ENCODE data around the gene FAM234A. TPM values are rescaled to one million over a fixed set of nuclear protein-coding genes. Genes with fewer than 3 reads are reported as not detected.

The FAM234A gene
- total RNA-seq, 2 donors from 2014 or later = 51.7 to 141 TPM

DNA sequence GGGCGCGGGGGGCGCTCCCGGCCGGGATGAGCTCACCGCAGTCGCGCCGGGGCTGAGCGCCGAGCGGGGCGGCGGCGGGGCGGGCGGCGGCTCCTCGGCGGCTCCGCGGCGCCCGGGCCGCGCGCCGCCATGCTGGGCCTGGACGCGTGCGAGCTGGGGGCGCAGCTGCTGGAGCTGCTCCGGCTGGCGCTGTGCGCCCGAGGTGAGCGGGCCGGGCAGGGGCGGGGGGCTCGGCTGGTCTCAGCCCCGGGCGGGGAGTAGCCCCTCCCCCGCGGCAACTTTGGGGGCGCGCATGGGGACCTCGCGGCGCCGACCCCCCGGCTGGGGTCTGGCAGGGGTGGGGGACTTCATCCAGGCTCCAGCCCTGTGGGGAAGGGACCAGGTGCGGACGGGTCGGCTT is 45.9 kb downstream of the FAM234A start, which contains the start of gene ARHGDIG:
Gene ARHGDIG (plus strand): TSS at position 40 of the 400 bp plus-strand sequence. CDS start 90 bp downstream, at position 130.
- Histone ChIP-seq H3K9me3 (no peaks in the 10 kb centered on the region), H3K4me3 (peak within 1 kb of the TSS; percentile 52), H3K27me3 (replicated peaks; ENCODE audit: insufficient read depth) (no peaks in the 10 kb centered on the region), H3K36me3 (no peaks in the 10 kb centered on the region), H3K4me1 (ENCODE audit: control insufficient read depth in 1 of 2, low read depth in 2 of 2) (peaks cover 0 to 10% of the 10 kb centered on the region in 2 donors), H3K27ac (no peak within 1 kb of the TSS)
- no peak for TF ChIP-seq CTCF (IDR thresholded peaks at IDR 0.05)
- ATAC-seq (ENCODE audit: insufficient number of reproducible peaks, low FRiP score, low read depth) (no peak), DNase-seq (ENCODE audit: low spot score) (no peak)

- no peak overlapping the region for H3K27ac ChIP-seq
- DNase-seq (ENCODE audit: low spot score) (no peak), ATAC-seq (ENCODE audit: insufficient number of reproducible peaks, low FRiP score, low read depth) (no peak)
- peaks cover 0 to 10% of the 10 kb centered on the region in 2 donors for H3K4me1 ChIP-seq (ENCODE audit: control insufficient read depth in 1 of 2, low read depth in 2 of 2)
- no peaks in the 10 kb centered on the region for H3K27me3 ChIP-seq (replicated peaks; ENCODE audit: insufficient read depth)
- H3K9me3 ChIP-seq = no peaks in the 10 kb centered on the region
- peak overlapping the region; percentile 52 for H3K4me3 ChIP-seq
- no peak for TF ChIP-seq CTCF (IDR thresholded peaks at IDR 0.05)
- H3K36me3 ChIP-seq = no peaks in the 10 kb centered on the region
Measured at GRCh38 chr16:280991-281659, 46.5 kb downstream of the FAM234A start.

GRCh38 chr16:281660-282255 is 47.1 kb downstream of the FAM234A start:
- H3K4me3 ChIP-seq = no peak overlapping the region
- peaks cover 0 to 10% of the 10 kb centered on the region in 2 donors for H3K4me1 ChIP-seq (ENCODE audit: control insufficient read depth in 1 of 2, low read depth in 2 of 2)
- no peaks in the 10 kb centered on the region for H3K36me3 ChIP-seq
- no peaks in the 10 kb centered on the region for H3K27me3 ChIP-seq (replicated peaks; ENCODE audit: insufficient read depth)
- no peak for TF ChIP-seq CTCF (IDR thresholded peaks at IDR 0.05)
- DNase-seq (ENCODE audit: low spot score) = no peak
- ATAC-seq (ENCODE audit: insufficient number of reproducible peaks, low FRiP score, low read depth) = no peak
- no peaks in the 10 kb centered on the region for H3K9me3 ChIP-seq
- no peak overlapping the region for H3K27ac ChIP-seq

DNA sequence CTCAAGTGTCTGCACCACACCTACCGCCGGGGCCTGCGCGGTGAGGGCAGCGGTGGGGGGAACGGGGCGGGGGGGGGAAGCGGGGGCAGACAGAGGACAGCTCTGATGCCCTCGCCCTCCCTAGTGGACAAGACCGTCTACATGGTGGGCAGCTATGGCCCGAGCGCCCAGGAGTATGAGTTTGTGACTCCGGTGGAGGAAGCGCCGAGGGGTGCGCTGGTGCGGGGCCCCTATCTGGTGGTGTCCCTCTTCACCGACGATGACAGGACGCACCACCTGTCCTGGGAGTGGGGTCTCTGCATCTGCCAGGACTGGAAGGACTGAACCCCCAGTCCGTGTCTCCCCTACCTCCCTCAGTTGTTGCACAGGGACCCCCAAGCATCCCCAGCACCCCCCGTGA is 47.9 kb downstream of the FAM234A start:
- peaks cover 0 to 10% of the 10 kb centered on the region in 2 donors for H3K4me1 ChIP-seq (ENCODE audit: control insufficient read depth in 1 of 2, low read depth in 2 of 2)
- no peaks in the 10 kb centered on the region for H3K9me3 ChIP-seq
- DNase-seq (ENCODE audit: low spot score) (no peak), ATAC-seq (ENCODE audit: insufficient number of reproducible peaks, low FRiP score, low read depth) (no peak)
- H3K27ac ChIP-seq = no peak overlapping the region
- H3K36me3 ChIP-seq = no peaks in the 10 kb centered on the region
- H3K27me3 ChIP-seq (replicated peaks; ENCODE audit: insufficient read depth) = no peaks in the 10 kb centered on the region
- no peak overlapping the region for H3K4me3 ChIP-seq
- no peak for TF ChIP-seq CTCF (IDR thresholded peaks at IDR 0.05)

DNA sequence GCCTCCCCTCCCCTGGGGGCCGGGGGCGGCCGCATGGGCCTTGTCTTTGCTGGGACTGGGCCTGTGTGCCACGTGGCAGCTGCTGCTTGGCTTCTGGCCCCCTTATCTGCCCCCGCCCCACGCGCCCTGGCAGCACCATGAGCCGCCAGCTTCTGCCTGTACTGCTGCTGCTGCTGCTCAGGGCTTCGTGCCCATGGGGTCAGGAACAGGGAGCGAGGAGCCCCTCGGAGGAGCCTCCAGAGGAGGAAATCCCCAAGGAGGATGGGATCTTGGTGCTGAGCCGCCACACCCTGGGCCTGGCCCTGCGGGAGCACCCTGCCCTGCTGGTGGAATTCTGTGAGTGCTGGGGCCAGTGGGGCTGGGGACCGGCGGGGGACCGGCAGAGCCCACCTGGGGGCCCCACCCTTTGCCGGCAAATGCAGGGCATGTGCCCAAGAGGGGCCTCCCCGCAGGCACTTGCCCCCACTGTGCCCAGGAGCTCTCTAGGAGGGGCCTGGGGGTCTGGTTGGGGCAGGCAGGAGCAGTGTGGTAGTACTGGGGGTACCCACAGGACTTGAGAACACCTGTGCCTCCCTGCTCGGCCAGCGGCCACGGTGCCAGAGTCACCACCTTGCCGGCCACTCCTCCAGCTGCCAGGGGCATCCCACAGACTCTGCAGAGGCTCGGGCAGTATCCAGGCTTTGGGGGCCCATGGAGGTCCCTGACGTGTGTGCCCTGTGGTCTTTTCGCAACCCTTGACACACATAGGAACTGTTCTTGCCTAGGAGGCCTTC is 48.6 kb downstream of the FAM234A start, which contains the start of gene PDIA2:
Gene PDIA2 (plus strand): TSS at position 132 of the 773 bp plus-strand sequence. CDS start 6 bp downstream, at position 138.
- ATAC-seq (ENCODE audit: insufficient number of reproducible peaks, low FRiP score, low read depth) (no peak), DNase-seq (ENCODE audit: low spot score) (no peak)
- TF ChIP-seq CTCF (IDR thresholded peaks at IDR 0.05) = no peak
- Histone ChIP-seq H3K4me3 (no peak within 1 kb of the TSS), H3K4me1 (ENCODE audit: control insufficient read depth in 1 of 2, low read depth in 2 of 2) (peaks cover 0 to 10% of the 10 kb centered on the region in 2 donors), H3K27ac (no peak within 1 kb of the TSS), H3K36me3 (peaks cover 3% of the 10 kb centered on the region), H3K9me3 (no peaks in the 10 kb centered on the region), H3K27me3 (replicated peaks; ENCODE audit: insufficient read depth) (no peaks in the 10 kb centered on the region)

Data from thoracic aorta (tissue), 2 donors.